Measurements from ENCODE around the gene EGFL6. TPM values are rescaled to one million over a fixed set of nuclear protein-coding genes. Genes with fewer than 3 reads are reported as not detected.

Gene EGFL6
- total and polyA plus RNA-seq, 10 of the 15 experiments (the other 5 are each of a cell fraction or from before 2014, with no cell fraction given), result 0.03 TPM; not detected in 9

- Histone ChIP-seq H3K4me3 (no peak overlapping the region), H3K36me3 (ENCODE audit: control insufficient read depth in 2 of 2, insufficient read depth in 2 of 2, low read length in 1 of 2) (no peaks in the 10 kb centered on the region), H3K79me2 (ENCODE audit: control insufficient read depth, insufficient read depth, low read length) (no peaks in the 10 kb centered on the region), H3K4me2 (ENCODE audit: control insufficient read depth, insufficient read depth) (no peak overlapping the region), H3K4me1 (ENCODE audit: control insufficient read depth, insufficient read depth, low read length) (no peaks in the 10 kb centered on the region), H3K27me3 (replicated peaks in 1 of 2; ENCODE audit: control insufficient read depth in 2 of 2, insufficient read depth in 2 of 2, low read length in 1 of 2) (peaks cover 0 to 6% of the 10 kb centered on the region in 2 experiments; a peak in 2 of 4 replicates), H2AFZ (ENCODE audit: control insufficient read depth, low read depth, low read length) (no peak overlapping the region), H3K27ac (ENCODE audit: control insufficient read depth, insufficient read depth) (no peak overlapping the region), H3K9me3 (replicated peaks; ENCODE audit: control insufficient read depth, insufficient read depth, low read length) (no peaks in the 10 kb centered on the region; the same call in 2 of the 3 replicates), H3K9ac (ENCODE audit: control insufficient read depth, insufficient read depth, low read length) (no peak overlapping the region), H4K20me1 (ENCODE audit: control insufficient read depth, insufficient read depth) (no peaks in the 10 kb centered on the region)
- intact Hi-C loops (cut with micrococcal nuclease; ENCODE audit: unreplicated experiment) (no loop called here), in situ Hi-C loops (cut with MboI) (no loop called here)
- DNase-seq (ENCODE audit: low read depth, low spot score) (no peak), ATAC-seq (no peak), FAIRE-seq (no peak)
- no TSS peak for BruUV-seq (replicated peaks)
- 38% methylated on average over 5 of the region's 5 CpGs for WGBS (ENCODE audit: insufficient coverage, insufficient replicate concordance, low lambda C conversion rate, missing lambda C conversion rate)
- POLR2A ChIA-PET, result no interaction called here
- TF ChIP-seq RCOR1 (conservative IDR thresholded peaks at IDR 0.05; ENCODE audit: low read depth, low read length) (no peak), FOS (IDR thresholded peaks at IDR 0.05; ENCODE audit: borderline replicate concordance, extremely low read depth, insufficient read length) (no peak), USF2 (IDR thresholded peaks at IDR 0.05; ENCODE audit: borderline replicate concordance, low read depth, low read length) (no peak)
- RAD21 ChIA-PET (ENCODE audit: unreplicated experiment), result no interaction called here
- CTCF ChIA-PET, result no interaction called here
- SMC1A ChIA-PET (ENCODE audit: uncharacterized antibody, unreplicated experiment), result no interaction called here
Observed at GRCh38 chrX:13590914-13591313, 21.5 kb downstream of the EGFL6 start.

- SMC1A ChIA-PET (ENCODE audit: uncharacterized antibody, unreplicated experiment), result interaction anchor here (1.2 to 1.9 kb wide), 2 partner anchors 90 to 107 kb away, joined by 3 to 4 read pairs; no protein-coding TSS in a partner anchor
- no peak for TF ChIP-seq MLLT1 (IDR thresholded peaks at IDR 0.05)
- TF ChIP-seq MAX (IDR thresholded peaks at IDR 0.05; ENCODE audit: low read depth, low read length), result no peak
- TF ChIP-seq CBX3 (IDR thresholded peaks at IDR 0.05; ENCODE audit: borderline replicate concordance, low read depth), result no peak
- no peak for TF ChIP-seq TCF12 (IDR thresholded peaks at IDR 0.05; ENCODE audit: low read depth, low read length)
- no peak for TF ChIP-seq NBN (IDR thresholded peaks at IDR 0.05)
- TF ChIP-seq MTA2 (IDR thresholded peaks at IDR 0.05; ENCODE audit: low read depth), result no peak
- no peak for TF ChIP-seq IKZF2 (IDR thresholded peaks at IDR 0.05)
- TF ChIP-seq TAF1 (IDR thresholded peaks at IDR 0.05; ENCODE audit: borderline replicate concordance, low read depth, low read length), result no peak
- no peak for TF ChIP-seq CHD2 (IDR thresholded peaks at IDR 0.05; ENCODE audit: borderline replicate concordance, low read depth, low read length)
- no peak for TF ChIP-seq SIX5 (IDR thresholded peaks at IDR 0.05; ENCODE audit: low read depth, low read length, severe bottlenecking)
- TF ChIP-seq STAT1 (conservative IDR thresholded peaks at IDR 0.05), result no peak
Observed at GRCh38 chrX:13597874-13598273, 28.5 kb downstream of the EGFL6 start.

More at GRCh38 chrX:13597874-13598273, 28.5 kb downstream of the EGFL6 start:
- no peaks in the 10 kb centered on the region for H3K4me1 ChIP-seq (ENCODE audit: control insufficient read depth, insufficient read depth, low read length)
- H3K9ac ChIP-seq (ENCODE audit: control insufficient read depth, insufficient read depth, low read length), result no peak overlapping the region
- no TSS peak for BruUV-seq (replicated peaks)
- ChIA-PET POLR2A (no interaction called here), RAD21 (ENCODE audit: unreplicated experiment) (no interaction called here), CTCF (interaction anchor here (1.2 to 3.4 kb wide), 3 partner anchors 9 to 48 kb away, joined by 3 to 10 read pairs (median 5); no protein-coding TSS in a partner anchor)
- intact Hi-C loops (cut with micrococcal nuclease; ENCODE audit: unreplicated experiment), result no loop called here
- H3K27ac ChIP-seq (ENCODE audit: control insufficient read depth, insufficient read depth), result no peak overlapping the region
- H4K20me1 ChIP-seq (ENCODE audit: control insufficient read depth, insufficient read depth), result no peaks in the 10 kb centered on the region
- 52% methylated on average over 4 of the region's 4 CpGs for WGBS (ENCODE audit: insufficient coverage, insufficient replicate concordance, low lambda C conversion rate, missing lambda C conversion rate)
- peaks cover 0 to 4% of the 10 kb centered on the region in 2 experiments; a peak in 2 of 4 replicates for H3K27me3 ChIP-seq (replicated peaks in 1 of 2; ENCODE audit: control insufficient read depth in 2 of 2, insufficient read depth in 2 of 2, low read length in 1 of 2)
- in situ Hi-C loops (cut with MboI), result no loop called here
- no peaks in the 10 kb centered on the region for H3K9me3 ChIP-seq (replicated peaks; ENCODE audit: control insufficient read depth, insufficient read depth, low read length)
- no peak overlapping the region for H3K4me3 ChIP-seq
- no peaks in the 10 kb centered on the region for H3K79me2 ChIP-seq (ENCODE audit: control insufficient read depth, insufficient read depth, low read length)
- H3K4me2 ChIP-seq (ENCODE audit: control insufficient read depth, insufficient read depth), result no peak overlapping the region
- no peak for FAIRE-seq
- no peaks in the 10 kb centered on the region for H3K36me3 ChIP-seq (ENCODE audit: control insufficient read depth in 2 of 2, insufficient read depth in 2 of 2, low read length in 1 of 2)
- H2AFZ ChIP-seq (ENCODE audit: control insufficient read depth, low read depth, low read length), result no peak overlapping the region
- ATAC-seq, result no peak
- DNase-seq (ENCODE audit: low read depth, low spot score), result no peak
